H1 (cell line): Measurements from ENCODE around the gene SFXN1. TPM values are rescaled to one million over a fixed set of nuclear protein-coding genes. Genes with fewer than 3 reads are reported as not detected.

ENCODE experiments used
- CTCF ChIA-PET: fragments of 300-600 bp; sonication (Branson Sonifier 250); formaldehyde crosslinking; loops from one replicate; lab custom pipeline; 2021; ENCODE audit not compliant: partially characterized antibody; lab: Charles Lee
- POLR2A ChIA-PET: fragments of 300-600 bp; sonication (Branson Sonifier 250); formaldehyde crosslinking; loops from one replicate; lab custom pipeline; 2021; ENCODE audit warnings: inconsistent platforms; ENCODE audit not compliant: partially characterized antibody; lab: Charles Lee
- DNase-seq, 2 experiments: peaks; one replicate each; pipeline versions ENCODE4 v3.0.0 to v3.0.0-alpha.2; 2010 to 2022; ENCODE audit warnings: low spot score in 2 of 2, low read depth in 1 of 2, mixed read lengths in 1 of 2
- FAIRE-seq: peaks from 2 replicates; lab custom pipeline; 2011; peaks lifted over from hg19 to GRCh38; lab: Jason Lieb, UNC
- H2AFZ ChIP-seq: 2 replicates; pipeline ENCODE4 v1.8.1; 2012; ENCODE audit warnings: low read length, inconsistent platforms
- H2AK5ac ChIP-seq: 2 replicates; pipeline ENCODE4 v1.6.1; 2013; ENCODE audit warnings: low read depth, low read length
- H2BK120ac ChIP-seq: replicated peaks from 2 replicates; pipeline ENCODE3; 2013; ENCODE audit warnings: low read depth, low read length, inconsistent platforms
- H2BK12ac ChIP-seq: 2 replicates; pipeline ENCODE4 v1.6.1; 2013; ENCODE audit warnings: low read depth, low read length
- H2BK15ac ChIP-seq: 2 replicates; pipeline ENCODE4 v1.6.1; 2013; ENCODE audit warnings: low read length
- H2BK20ac ChIP-seq: 2 replicates; pipeline ENCODE4 v1.6.1; 2013; ENCODE audit warnings: low read length
- H2BK5ac ChIP-seq: 2 replicates; pipeline ENCODE4 v1.6.1; 2013; ENCODE audit warnings: low read depth, low read length
- H3K14ac ChIP-seq: 2 replicates; pipeline ENCODE4 v1.6.1; 2013; ENCODE audit warnings: inconsistent platforms; ENCODE audit not compliant: insufficient read length
- H3K18ac ChIP-seq: 2 replicates; pipeline ENCODE4 v1.6.1; 2013; ENCODE audit warnings: low read length; ENCODE audit errors: extremely low read depth
- H3K23ac ChIP-seq: 2 replicates; pipeline ENCODE4 v1.6.1; 2013; ENCODE audit warnings: inconsistent platforms; ENCODE audit not compliant: insufficient read length
- H3K23me2 ChIP-seq: 2 replicates; pipeline ENCODE4 v1.6.1; 2013; ENCODE audit warnings: low read depth, low read length
- H3K27ac ChIP-seq: 2 replicates; pipeline ENCODE4 v1.6.1; 2011; ENCODE audit warnings: low read depth, low read length, inconsistent platforms
- H3K27me3 ChIP-seq, 4 experiments: replicated peaks in 1 of 4; 1 replicate in 1 of 4; 2 replicates in 3 of 4; pipeline versions ENCODE4 v1.6.1 to v1.8.1; 2011 to 2013; ENCODE audit warnings: low read length in 3 of 4, mild to moderate bottlenecking in 3 of 4, inconsistent platforms in 2 of 4, mixed read lengths in 2 of 4, moderate library complexity in 1 of 4; ENCODE audit not compliant: control insufficient read depth in 3 of 4, insufficient read depth in 3 of 4; ENCODE audit errors: extremely low read depth in 1 of 4
- H3K36me3 ChIP-seq, 4 experiments: 2 replicates each; pipeline versions ENCODE4 v1.6.1 to v1.8.1; 2011 to 2013; ENCODE audit warnings: mild to moderate bottlenecking in 4 of 4, low read length in 3 of 4, moderate library complexity in 2 of 4, control low read depth in 1 of 4, inconsistent platforms in 1 of 4; ENCODE audit not compliant: insufficient read depth in 4 of 4, control insufficient read depth in 2 of 4
- H3K4ac ChIP-seq: replicated peaks from 2 replicates; pipeline ENCODE3; 2013; ENCODE audit warnings: low read length, low read depth, mixed read lengths, inconsistent platforms; ENCODE audit not compliant: insufficient read length
- H3K4me1 ChIP-seq, 4 experiments: replicated peaks in 1 of 4; 1 replicate in 1 of 4; 2 replicates in 3 of 4; pipeline versions ENCODE4 v1.6.1 to v1.8.1; 2011 to 2013; ENCODE audit warnings: low read length in 3 of 4, inconsistent platforms in 2 of 4, mixed read lengths in 1 of 4; ENCODE audit not compliant: insufficient read depth in 4 of 4, control insufficient read depth in 3 of 4
- H3K4me2 ChIP-seq, 2 experiments: 2 replicates each; pipeline versions ENCODE4 v1.6.1 to v1.8.1; 2011 to 2013; ENCODE audit warnings: low read depth in 2 of 2, low read length in 2 of 2, control low read depth in 1 of 2, inconsistent platforms in 1 of 2, mild to moderate bottlenecking in 1 of 2; ENCODE audit not compliant: insufficient read depth in 1 of 2
- H3K4me3 ChIP-seq, 4 experiments: fragments of 200-600, 300-600 bp in 1 of 4; sonication (generic), shearing (Covaris generic), sonication (Bioruptor Twin) in 1 of 4; 2 replicates each; pipeline versions ENCODE4 v1.5.1 to v1.8.1; 2011 to 2016; ENCODE audit warnings: low read length in 4 of 4, low read depth in 3 of 4, control low read depth in 2 of 4, inconsistent platforms in 2 of 4, mild to moderate bottlenecking in 2 of 4, mixed read lengths in 1 of 4, moderate library complexity in 1 of 4; ENCODE audit not compliant: insufficient read depth in 2 of 4; ENCODE audit errors: extremely low read depth in 1 of 4
- H3K56ac ChIP-seq: replicated peaks from 2 replicates; pipeline ENCODE3; 2013; ENCODE audit warnings: low read depth, mild to moderate bottlenecking, mixed read lengths, low read length, inconsistent platforms; ENCODE audit not compliant: insufficient read length
- H3K79me1 ChIP-seq: 2 replicates; pipeline ENCODE4 v1.6.1; 2013; ENCODE audit warnings: low read depth, low read length, control low read depth
- H3K79me2 ChIP-seq, 2 experiments: 2 replicates each; pipeline versions ENCODE4 v1.6.1 to v1.8.1; 2012 to 2013; ENCODE audit warnings: low read length in 2 of 2, mild to moderate bottlenecking in 2 of 2, inconsistent platforms in 1 of 2; ENCODE audit not compliant: insufficient read depth in 2 of 2, control insufficient read depth in 1 of 2
- H3K9ac ChIP-seq, 4 experiments: replicated peaks in 1 of 4; 1 replicate in 1 of 4; 2 replicates in 3 of 4; pipeline versions ENCODE4 v1.6.1 to v1.8.1; 2011 to 2013; ENCODE audit warnings: low read depth in 3 of 4, low read length in 3 of 4, control low read depth in 2 of 4, mild to moderate bottlenecking in 2 of 4, moderate library complexity in 2 of 4, inconsistent platforms in 1 of 4; ENCODE audit errors: extremely low read depth in 1 of 4
- H3K9me3 ChIP-seq, 2 experiments: 2 replicates each; pipeline versions ENCODE4 v1.6.1 to v1.8.1; 2012 to 2013; ENCODE audit warnings: mild to moderate bottlenecking in 2 of 2, moderate library complexity in 2 of 2, control low read depth in 1 of 2, inconsistent platforms in 1 of 2, low read depth in 1 of 2, low read length in 1 of 2, mixed read lengths in 1 of 2; ENCODE audit not compliant: insufficient read depth in 2 of 2
- H4K20me1 ChIP-seq, 2 experiments: replicated peaks in 1 of 2; 2 replicates each; pipeline versions ENCODE3 to v1.8.1; 2011 to 2013; ENCODE audit warnings: inconsistent platforms in 2 of 2, low read length in 2 of 2, mild to moderate bottlenecking in 1 of 2; ENCODE audit not compliant: insufficient read depth in 2 of 2, control insufficient read depth in 1 of 2
- H4K5ac ChIP-seq: 2 replicates; pipeline ENCODE4 v1.6.1; 2013; ENCODE audit warnings: low read length, low read depth, mixed read lengths, inconsistent platforms; ENCODE audit not compliant: insufficient read length
- H4K8ac ChIP-seq: 2 replicates; pipeline ENCODE4 v1.8.0; 2013; ENCODE audit warnings: mild to moderate bottlenecking, moderate library complexity, low read length, inconsistent platforms; ENCODE audit not compliant: insufficient read depth; ENCODE audit errors: extremely low read depth
- H4K91ac ChIP-seq: replicated peaks from 2 replicates; pipeline ENCODE3; 2013; ENCODE audit warnings: low read length, mixed read lengths, inconsistent platforms; ENCODE audit not compliant: insufficient read length
- BRCA1 ChIP-seq: IDR thresholded peaks from 2 replicates; pipeline ENCODE4 v1.6.1; 2012; ENCODE audit warnings: low read depth, low read length, improper control_type of control experiment
- EP300 ChIP-seq, 2 experiments: IDR thresholded peaks; 1 replicate in 1 of 2; 2 replicates in 1 of 2; pipeline ENCODE4 v1.6.1; 2011 to 2012; ENCODE audit warnings: low read depth in 2 of 2, low read length in 2 of 2, mild to moderate bottlenecking in 2 of 2, borderline replicate concordance in 1 of 2, inconsistent platforms in 1 of 2, moderate library complexity in 1 of 2
- GTF2F1 ChIP-seq: IDR thresholded peaks from 2 replicates; pipeline ENCODE4 v1.6.1; 2012; ENCODE audit warnings: low read depth, low read length, improper control_type of control experiment, borderline replicate concordance
- HDAC2 ChIP-seq, 2 experiments: fragments of 300-600 bp in 1 of 2; sonication (generic) in 1 of 2; IDR thresholded peaks; 2 replicates each; pipeline ENCODE4 v1.6.1; 2011 to 2012; ENCODE audit warnings: low read depth in 2 of 2, low read length in 2 of 2, mild to moderate bottlenecking in 2 of 2, moderate library complexity in 2 of 2, borderline replicate concordance in 1 of 2, inconsistent platforms in 1 of 2
- JUND ChIP-seq: IDR thresholded peaks from 2 replicates; pipeline ENCODE4 v1.6.1; 2011; ENCODE audit warnings: mild to moderate bottlenecking, improper control_type of control experiment, low read length
- KDM5A ChIP-seq: fragments of 200-600 bp; IDR thresholded peaks from 2 replicates; pipeline ENCODE4 v1.7.1; 2012; ENCODE audit warnings: mild to moderate bottlenecking, low read length, inconsistent platforms, mixed read lengths
- PHF8 ChIP-seq: fragments of 200-600 bp; sonication (generic); conservative IDR thresholded peaks from 2 replicates; pipeline ENCODE4 v1.7.1; 2012; ENCODE audit warnings: low read depth, mild to moderate bottlenecking, inconsistent platforms, low read length, moderate library complexity
- POLR2A ChIP-seq, 2 experiments: IDR thresholded peaks; 1 replicate in 1 of 2; 2 replicates in 1 of 2; pipeline ENCODE4 v1.6.1; 2011; ENCODE audit warnings: low read depth in 2 of 2, low read length in 2 of 2, mild to moderate bottlenecking in 2 of 2; ENCODE audit errors: control extremely low read depth in 1 of 2
- RFX5 ChIP-seq: IDR thresholded peaks from 2 replicates; pipeline ENCODE4 v1.6.1; 2011; ENCODE audit warnings: low read depth, low read length, improper control_type of control experiment, borderline replicate concordance
- SIRT6 ChIP-seq: IDR thresholded peaks from one replicate; pipeline ENCODE4 v1.7.1; 2012; ENCODE audit warnings: low read length, inconsistent platforms
- SP1 ChIP-seq: IDR thresholded peaks from 2 replicates; pipeline ENCODE4 v1.6.1; 2011; ENCODE audit warnings: low read depth, low read length
- SRF ChIP-seq: IDR thresholded peaks from 2 replicates; pipeline ENCODE4 v1.6.1; 2011; ENCODE audit warnings: mild to moderate bottlenecking, low read depth, low read length, moderate library complexity
- SUZ12 ChIP-seq: fragments of 200-600 bp; sonication (generic); IDR thresholded peaks from 2 replicates; pipeline ENCODE4 v1.6.1; 2012; ENCODE audit warnings: mild to moderate bottlenecking, inconsistent platforms, low read length, moderate library complexity, mixed read lengths
- TAF1 ChIP-seq: IDR thresholded peaks from 2 replicates; pipeline ENCODE4 v1.6.1; 2011; ENCODE audit warnings: mild to moderate bottlenecking, low read depth, low read length
- TBP ChIP-seq: IDR thresholded peaks from 2 replicates; pipeline ENCODE4 v1.6.1; 2011; ENCODE audit warnings: low read depth, low read length, improper control_type of control experiment
- ZNF274 ChIP-seq: IDR thresholded peaks from 2 replicates; pipeline ENCODE4 v1.7.0; 2012; ENCODE audit warnings: low read length, borderline replicate concordance; ENCODE audit errors: extremely low read depth
- WGBS, 2 experiments: shearing (Covaris generic) in 1 of 2; methylation state at CpG; one replicate each; pipeline versions ENCODE4 v1.1.6 to v1.1.7; 2013 to 2015; ENCODE audit warnings: low lambda C conversion rate in 2 of 2, mixed read lengths in 2 of 2, inconsistent platforms in 1 of 2, low coverage in 1 of 2, missing lambda C conversion rate in 1 of 2; ENCODE audit not compliant: insufficient replicate concordance in 2 of 2, insufficient coverage in 1 of 2, insufficient read length in 1 of 2; ENCODE audit errors: extremely low coverage in 1 of 2, missing lambda C conversion rate in 1 of 2; 5-methylcytosine and 5-hydroxymethylcytosine counted together
- polyA plus RNA-seq, 7 experiments: library from polyadenylated mRNA; depleted of rRNA in 3 of 7; stranded (reverse) in 5 of 7; unstranded in 2 of 7; fragments of >200 nt in 5 of 7; fragments of 200-250 nt in 2 of 7; gene quantifications; 1 replicate in 5 of 7; 2 replicates in 1 of 7; 4 replicates in 1 of 7; pipeline versions ENCODE4 v1.2.1 to v1.2.3, GENCODE V29; 2011 to 2013; ENCODE audit warnings: missing spikeins in 2 of 7, mixed read lengths in 2 of 7
- total RNA-seq: library from RNA; stranded (reverse); fragmentation: NEBNext Ultra II Directional; extraction: Animal tissue kit (Norgen Biotek cat#: 25700); gene quantifications from 2 replicates; pipeline ENCODE4 v1.2.1, GENCODE V29; 2021

Gene SFXN1
- total and polyA plus RNA-seq, 2 of the 8 experiments (the other 6 are each of a cell fraction or from before 2014, with no cell fraction given), result 72.7 to 97.6 TPM

- FAIRE-seq (no peak), DNase-seq (no peak)
- no peak overlapping the region for H3K18ac ChIP-seq
- peaks cover 22% of the 10 kb centered on the region for H3K79me1 ChIP-seq
- H2BK12ac ChIP-seq, result no peak overlapping the region
- H3K36me3 ChIP-seq, result peaks cover 2 to 20% (median 11%) of the 10 kb centered on the region in 4 experiments; a peak in 6 of 8 replicates
- 88% methylated on average over 6 of the region's 6 CpGs; no CpG with 5 or more reads in 1 of the 2 experiments for WGBS, 2 experiments
- H3K23ac ChIP-seq, result no peak overlapping the region
- H3K9me3 ChIP-seq, result no peaks in the 10 kb centered on the region
- no peaks in the 10 kb centered on the region for H3K23me2 ChIP-seq
- H2BK5ac ChIP-seq, result no peak overlapping the region
- no peak overlapping the region for H3K56ac ChIP-seq
- no peak overlapping the region for H3K4me2 ChIP-seq
- H3K27me3 ChIP-seq, result no peaks in the 10 kb centered on the region
- peaks cover 27 to 29% of the 10 kb centered on the region in 2 experiments for H4K20me1 ChIP-seq
- H3K4ac ChIP-seq, result no peak overlapping the region
- no peak overlapping the region for H2BK120ac ChIP-seq
- H2AK5ac ChIP-seq, result no peak overlapping the region
- no peak overlapping the region for H3K27ac ChIP-seq
- H3K14ac ChIP-seq, result no peak overlapping the region
- no peak overlapping the region for H3K4me3 ChIP-seq
- no peaks in the 10 kb centered on the region for H3K4me1 ChIP-seq
- CTCF ChIA-PET, result interaction anchor here (0.8 kb wide), 1 partner anchor 21 kb away, joined by 3 read pairs; no protein-coding TSS in a partner anchor
- peaks cover 11 to 98% of the 10 kb centered on the region in 2 experiments for H3K79me2 ChIP-seq
- POLR2A ChIA-PET, result no interaction called here
- H3K9ac ChIP-seq, result no peak overlapping the region
- no peak overlapping the region for H4K91ac ChIP-seq
- H4K5ac ChIP-seq, result no peak overlapping the region
- no peak overlapping the region for H2BK20ac ChIP-seq
- no peak overlapping the region for H4K8ac ChIP-seq
- H2BK15ac ChIP-seq, result no peak overlapping the region
- H2AFZ ChIP-seq, result no peak overlapping the region
- TF ChIP-seq BRCA1 (no peak), ZNF274 (no peak), GTF2F1 (no peak), TBP (no peak), HDAC2 (IDR thresholded peaks at IDR 0.05; ENCODE audit: borderline replicate concordance in 1 of 2, low read depth in 2 of 2, low read length in 2 of 2) (no peak), SUZ12 (no peak), TAF1 (no peak), SIRT6 (no peak), JUND (no peak), SRF (no peak), SP1 (no peak), PHF8 (no peak), RFX5 (no peak), EP300 (IDR thresholded peaks at IDR 0.05; ENCODE audit: borderline replicate concordance in 1 of 2, low read depth in 2 of 2, low read length in 2 of 2) (no peak), KDM5A (no peak), POLR2A (IDR thresholded peaks at IDR 0.05; ENCODE audit: control extremely low read depth in 1 of 2, low read depth in 2 of 2, low read length in 2 of 2) (no peak)
Measured at GRCh38 chr5:175485631-175486030, 7.3 kb downstream of the SFXN1 start.
